Measurements from ENCODE around the gene ARHGAP10.

Gene ARHGAP10

DNA sequence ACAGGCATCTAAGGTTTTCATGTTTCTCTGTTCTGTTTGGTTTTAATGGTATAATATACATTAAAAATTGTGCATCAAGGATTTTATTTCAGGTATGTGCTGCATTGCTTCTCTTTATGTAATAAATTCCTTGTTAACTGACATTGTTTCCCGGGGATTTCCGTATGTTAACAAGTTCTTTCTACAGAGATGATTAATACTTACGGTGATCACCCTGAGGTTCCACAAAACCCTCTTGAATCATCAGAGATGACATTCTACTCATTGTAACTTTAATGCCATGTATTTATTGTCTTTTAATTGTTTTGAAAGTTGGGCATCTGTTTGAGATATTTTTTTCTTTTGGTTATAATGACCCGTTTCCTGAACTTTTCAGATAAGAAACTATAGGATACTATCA lies 37.5 kb downstream of the ARHGAP10 start:
- H3K36me3 Mint-ChIP-seq (ENCODE audit: low read depth), result no peaks in the 10 kb centered on the region
- no peaks in the 10 kb centered on the region for H3K27me3 Mint-ChIP-seq (ENCODE audit: low read depth)
- H3K27ac Mint-ChIP-seq, result no peak overlapping the region
- H3K4me1 Mint-ChIP-seq (ENCODE audit: low read depth), result peaks cover 5% of the 10 kb centered on the region
- no peak overlapping the region for H3K4me3 Mint-ChIP-seq
- no peaks in the 10 kb centered on the region for H3K9me3 Mint-ChIP-seq

DNA sequence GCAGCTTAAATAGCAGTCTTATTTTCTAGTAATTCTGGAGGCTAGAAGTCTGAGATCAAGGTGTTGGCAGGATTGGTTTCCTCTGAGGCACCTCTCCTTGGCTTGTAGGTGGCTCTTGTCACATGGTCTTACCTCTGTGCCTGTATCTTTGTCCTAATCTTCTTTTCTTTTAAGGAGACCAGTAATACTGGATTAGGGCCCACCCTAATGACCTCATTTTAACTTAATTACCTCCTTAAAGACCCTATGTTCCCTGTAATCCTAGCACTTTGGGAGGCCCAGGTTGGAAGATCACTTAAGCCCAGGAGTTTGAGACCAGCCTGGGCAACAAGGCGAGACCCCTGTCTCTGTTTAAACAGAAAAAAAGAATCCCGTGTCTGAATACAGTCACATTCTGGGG lies 38.9 kb downstream of the ARHGAP10 start:
- no peak overlapping the region for H3K4me3 Mint-ChIP-seq
- no peaks in the 10 kb centered on the region for H3K36me3 Mint-ChIP-seq (ENCODE audit: low read depth)
- no peaks in the 10 kb centered on the region for H3K27me3 Mint-ChIP-seq (ENCODE audit: low read depth)
- H3K27ac Mint-ChIP-seq, result no peak overlapping the region
- H3K9me3 Mint-ChIP-seq, result no peaks in the 10 kb centered on the region
- peaks cover 5% of the 10 kb centered on the region for H3K4me1 Mint-ChIP-seq (ENCODE audit: low read depth)

GRCh38 chr4:147772056-147772455 lies 40.2 kb downstream of the ARHGAP10 start:
- Mint-ChIP-seq H3K27ac (no peak overlapping the region), H3K9me3 (no peaks in the 10 kb centered on the region), H3K36me3 (ENCODE audit: low read depth) (no peaks in the 10 kb centered on the region), H3K4me1 (ENCODE audit: low read depth) (peaks cover 5% of the 10 kb centered on the region), H3K27me3 (ENCODE audit: low read depth) (no peaks in the 10 kb centered on the region), H3K4me3 (no peak overlapping the region)

DNA sequence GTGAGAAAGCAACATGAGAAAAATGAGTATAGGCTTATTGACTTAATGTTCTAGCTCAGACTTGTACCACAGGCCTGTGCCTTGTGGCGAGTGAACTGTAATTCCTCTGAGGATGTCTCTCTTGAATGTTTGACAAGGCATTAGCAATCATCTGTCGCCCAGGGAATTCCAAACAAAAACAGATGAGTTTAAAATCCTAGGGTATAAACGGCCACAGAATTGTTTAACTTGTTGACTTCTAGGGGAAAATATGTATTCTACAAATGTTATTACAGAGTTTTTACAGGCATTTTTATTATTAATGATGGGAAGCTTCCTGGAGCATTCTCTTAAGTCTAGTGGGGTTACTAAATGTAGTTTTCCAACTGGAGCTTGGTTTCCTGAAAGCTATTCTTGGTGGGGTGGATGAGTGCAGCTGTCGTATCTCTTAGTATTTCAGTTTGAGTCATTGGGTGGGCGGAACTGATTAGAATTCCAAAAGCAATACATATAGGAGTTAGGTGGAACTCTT lies 40.6 kb downstream of the ARHGAP10 start:
- Mint-ChIP-seq H3K9me3 (no peaks in the 10 kb centered on the region), H3K36me3 (ENCODE audit: low read depth) (no peaks in the 10 kb centered on the region), H3K4me1 (ENCODE audit: low read depth) (peaks cover 5% of the 10 kb centered on the region), H3K27me3 (ENCODE audit: low read depth) (no peaks in the 10 kb centered on the region), H3K4me3 (no peak overlapping the region), H3K27ac (no peak overlapping the region)

- Mint-ChIP-seq H3K4me1 (ENCODE audit: low read depth) (peaks cover 5% of the 10 kb centered on the region), H3K27me3 (ENCODE audit: low read depth) (no peaks in the 10 kb centered on the region), H3K9me3 (no peaks in the 10 kb centered on the region), H3K27ac (no peak overlapping the region), H3K36me3 (ENCODE audit: low read depth) (no peaks in the 10 kb centered on the region), H3K4me3 (no peak overlapping the region)
Measured at GRCh38 chr4:147773261-147774184, 41.6 kb downstream of the ARHGAP10 start.

DNA sequence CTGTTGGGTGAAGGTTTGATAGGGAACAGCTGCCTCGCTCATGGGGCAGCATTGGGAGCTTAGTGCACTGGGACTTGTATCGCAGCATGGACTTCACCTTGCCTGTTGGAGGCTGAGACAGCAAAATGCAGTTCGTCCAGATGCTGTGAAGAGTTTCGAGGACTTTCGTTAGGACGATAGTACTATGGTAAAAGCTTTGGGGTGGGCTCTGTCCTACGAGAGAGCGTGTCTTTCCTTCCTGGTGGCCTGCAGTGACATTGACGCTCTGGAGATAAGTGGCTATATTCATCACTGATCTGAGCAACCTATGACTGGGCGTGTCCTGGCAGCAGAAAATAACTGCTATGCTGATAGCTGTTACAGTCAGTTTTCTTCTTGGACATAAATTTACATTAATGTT lies 44.8 kb downstream of the ARHGAP10 start:
- Mint-ChIP-seq H3K4me3 (no peak overlapping the region), H3K9me3 (no peaks in the 10 kb centered on the region), H3K36me3 (ENCODE audit: low read depth) (no peaks in the 10 kb centered on the region), H3K27me3 (ENCODE audit: low read depth) (peaks cover 5% of the 10 kb centered on the region), H3K4me1 (ENCODE audit: low read depth) (peaks cover 18% of the 10 kb centered on the region), H3K27ac (no peak overlapping the region)

- Mint-ChIP-seq H3K27ac (no peak overlapping the region), H3K9me3 (no peaks in the 10 kb centered on the region), H3K4me3 (no peak overlapping the region), H3K27me3 (ENCODE audit: low read depth) (peaks cover 5% of the 10 kb centered on the region), H3K36me3 (ENCODE audit: low read depth) (no peaks in the 10 kb centered on the region), H3K4me1 (ENCODE audit: low read depth) (peaks cover 18% of the 10 kb centered on the region)
Measured at GRCh38 chr4:147777456-147778091, 45.7 kb downstream of the ARHGAP10 start.

DNA sequence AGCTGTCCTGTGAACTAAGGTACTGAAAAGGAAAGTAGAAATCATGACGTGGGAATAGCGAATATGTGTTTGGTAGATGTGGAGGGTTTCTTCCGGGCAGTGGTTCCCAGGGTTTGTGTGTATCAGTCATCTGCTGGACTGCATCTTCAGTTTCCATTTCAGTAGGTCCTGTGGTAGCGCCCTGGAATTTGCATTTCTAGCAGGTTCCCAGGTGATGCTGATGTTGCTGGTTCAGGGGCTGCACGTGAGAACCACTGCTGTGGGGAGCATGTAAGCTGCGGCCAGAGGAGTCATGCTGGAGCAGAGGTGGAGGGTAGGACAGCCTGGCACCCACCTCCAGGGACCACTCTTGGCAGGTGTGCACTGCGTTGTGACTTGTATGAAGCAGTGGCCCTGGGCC lies 47.1 kb downstream of the ARHGAP10 start:
- H3K27ac Mint-ChIP-seq, result no peak overlapping the region
- peaks cover 16% of the 10 kb centered on the region for H3K4me1 Mint-ChIP-seq (ENCODE audit: low read depth)
- H3K9me3 Mint-ChIP-seq, result no peaks in the 10 kb centered on the region
- H3K4me3 Mint-ChIP-seq, result no peak overlapping the region
- H3K27me3 Mint-ChIP-seq (ENCODE audit: low read depth), result peaks cover 5% of the 10 kb centered on the region
- no peaks in the 10 kb centered on the region for H3K36me3 Mint-ChIP-seq (ENCODE audit: low read depth)

DNA sequence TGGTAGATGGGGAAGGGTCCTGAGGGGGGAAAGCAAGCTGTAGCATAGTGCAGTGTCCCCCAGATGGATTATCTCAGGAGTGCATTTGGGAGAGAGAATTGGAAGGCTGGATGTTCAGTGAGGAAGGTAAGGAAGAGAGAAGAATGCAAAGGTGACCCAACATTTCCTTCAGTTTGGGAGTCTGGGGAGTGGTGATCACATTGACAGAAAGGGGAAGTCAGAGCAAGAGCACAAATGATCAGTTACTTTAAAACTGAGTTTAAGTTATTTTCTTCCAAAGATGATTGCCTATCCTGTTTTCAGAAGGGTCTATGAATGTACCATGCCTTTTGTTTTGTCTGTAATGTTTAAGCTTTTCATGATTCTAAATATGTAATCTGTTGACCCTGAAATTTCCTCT lies 47.6 kb downstream of the ARHGAP10 start:
- Mint-ChIP-seq H3K4me3 (no peak overlapping the region), H3K4me1 (ENCODE audit: low read depth) (peaks cover 16% of the 10 kb centered on the region)

DNA sequence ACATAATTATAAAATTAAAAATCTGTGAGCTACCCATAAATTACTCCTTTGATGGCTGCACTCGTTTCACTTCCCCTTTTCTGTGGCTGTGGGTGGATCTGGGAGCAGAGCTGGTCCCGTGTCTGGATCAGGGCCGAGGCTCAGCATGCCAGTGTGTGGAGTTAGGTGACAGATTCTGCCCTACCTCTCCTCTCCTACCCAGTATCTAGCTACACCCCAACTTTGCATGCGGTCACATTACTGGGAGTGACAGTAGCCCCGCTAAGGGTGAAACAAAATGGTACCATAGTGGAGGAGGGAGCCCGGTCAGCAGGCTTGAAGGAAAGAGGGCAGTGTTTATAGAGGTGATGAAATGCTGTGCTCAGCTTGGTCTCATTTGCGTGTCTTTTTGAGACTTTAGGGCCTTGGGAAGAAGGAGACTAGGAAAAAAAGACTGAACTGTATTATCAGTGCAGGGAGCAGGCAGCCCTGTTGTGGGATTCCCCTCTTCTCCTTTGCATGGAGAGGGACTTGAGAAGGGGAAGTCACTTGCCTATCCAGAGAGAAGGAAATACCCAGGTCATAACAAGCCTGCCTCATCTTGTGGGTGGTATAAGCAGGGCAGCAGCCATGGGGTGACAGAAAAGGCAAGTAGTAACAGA lies 48.4 kb downstream of the ARHGAP10 start:
- no peak overlapping the region for H3K4me3 Mint-ChIP-seq
- H3K9me3 Mint-ChIP-seq, result no peaks in the 10 kb centered on the region
- H3K36me3 Mint-ChIP-seq (ENCODE audit: low read depth), result no peaks in the 10 kb centered on the region
- no peak overlapping the region for H3K27ac Mint-ChIP-seq
- H3K4me1 Mint-ChIP-seq (ENCODE audit: low read depth), result peaks cover 19% of the 10 kb centered on the region
- H3K27me3 Mint-ChIP-seq (ENCODE audit: low read depth), result peaks cover 5% of the 10 kb centered on the region

More for the DNA sequence above, 47.6 kb downstream of the ARHGAP10 start:
- H3K36me3 Mint-ChIP-seq (ENCODE audit: low read depth), result no peaks in the 10 kb centered on the region
- no peaks in the 10 kb centered on the region for H3K9me3 Mint-ChIP-seq
- peaks cover 5% of the 10 kb centered on the region for H3K27me3 Mint-ChIP-seq (ENCODE audit: low read depth)
- H3K27ac Mint-ChIP-seq, result no peak overlapping the region

GRCh38 chr4:147782087-147782781 lies 50.3 kb downstream of the ARHGAP10 start:
- no peaks in the 10 kb centered on the region for H3K36me3 Mint-ChIP-seq (ENCODE audit: low read depth)
- H3K4me1 Mint-ChIP-seq (ENCODE audit: low read depth), result peaks cover 33% of the 10 kb centered on the region
- H3K27ac Mint-ChIP-seq, result no peak overlapping the region
- no peaks in the 10 kb centered on the region for H3K9me3 Mint-ChIP-seq
- H3K27me3 Mint-ChIP-seq (ENCODE audit: low read depth), result peaks cover 5% of the 10 kb centered on the region
- H3K4me3 Mint-ChIP-seq, result no peak overlapping the region

DNA sequence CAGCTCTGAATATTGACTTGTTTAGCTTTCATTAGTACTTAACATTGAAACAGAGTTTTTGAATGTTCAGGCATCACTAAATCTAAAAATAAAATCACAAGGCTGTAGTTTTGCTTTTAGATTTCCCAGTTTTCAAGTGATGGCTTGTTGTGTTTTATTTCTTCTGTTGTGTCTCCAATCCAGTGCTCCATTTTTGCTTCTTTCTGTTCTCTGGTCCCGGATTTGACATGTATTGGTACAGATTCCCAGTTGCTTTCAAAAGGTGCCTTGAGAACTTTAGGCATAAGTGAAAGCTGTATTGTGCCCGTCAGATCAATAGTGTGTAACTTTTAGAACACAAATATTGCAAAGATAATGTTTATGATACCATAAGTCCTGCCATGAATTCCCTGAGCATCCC lies 53.2 kb downstream of the ARHGAP10 start:
- Mint-ChIP-seq H3K36me3 (ENCODE audit: low read depth) (no peaks in the 10 kb centered on the region), H3K4me3 (no peak overlapping the region), H3K27ac (no peak overlapping the region), H3K9me3 (no peaks in the 10 kb centered on the region), H3K4me1 (ENCODE audit: low read depth) (peaks cover 26% of the 10 kb centered on the region), H3K27me3 (ENCODE audit: low read depth) (peaks cover 3% of the 10 kb centered on the region)

DNA sequence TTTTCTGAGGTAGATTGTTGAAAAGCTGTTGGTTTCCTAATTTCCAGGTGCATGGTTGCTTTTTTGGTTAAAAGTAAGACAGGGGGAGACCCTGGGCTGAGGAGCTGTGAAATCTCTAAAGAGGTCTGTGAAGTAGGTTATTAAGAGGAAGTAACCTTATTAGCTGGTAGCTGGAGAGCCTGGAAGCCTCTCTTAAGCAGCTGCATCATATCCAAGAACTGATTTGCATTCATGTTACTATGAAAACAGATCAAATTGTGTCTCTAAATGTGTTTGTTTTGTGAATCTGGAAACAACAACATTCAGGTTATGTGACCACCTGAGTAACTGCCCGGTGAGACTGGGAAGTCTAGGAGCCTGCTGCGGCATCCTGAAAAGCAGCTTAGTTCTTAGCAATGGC lies 54.1 kb downstream of the ARHGAP10 start:
- Mint-ChIP-seq H3K27ac (peak overlapping the region; percentile 51), H3K4me3 (no peak overlapping the region), H3K27me3 (ENCODE audit: low read depth) (no peaks in the 10 kb centered on the region), H3K9me3 (no peaks in the 10 kb centered on the region), H3K36me3 (ENCODE audit: low read depth) (no peaks in the 10 kb centered on the region), H3K4me1 (ENCODE audit: low read depth) (peaks cover 19% of the 10 kb centered on the region)

DNA sequence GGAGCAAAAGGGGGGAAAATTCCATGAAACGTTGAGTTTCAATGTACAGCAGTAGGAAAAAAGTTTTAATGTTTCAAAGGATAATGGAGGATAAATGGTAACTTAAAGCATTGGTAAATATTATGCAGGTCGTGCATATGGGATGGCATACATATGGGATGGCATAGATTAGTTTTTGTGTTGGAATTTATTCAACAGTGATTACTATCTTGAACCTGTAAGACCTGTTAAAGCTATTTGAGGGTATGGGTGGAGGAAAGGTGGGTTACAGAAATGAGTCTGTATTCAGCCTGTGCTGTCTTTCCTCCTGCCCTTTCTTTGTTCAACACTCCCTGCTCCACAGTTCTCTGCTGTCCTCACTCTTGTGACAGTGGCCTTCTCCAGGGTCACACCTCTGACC lies 54.6 kb downstream of the ARHGAP10 start:
- Mint-ChIP-seq H3K27me3 (ENCODE audit: low read depth) (no peaks in the 10 kb centered on the region), H3K4me3 (no peak overlapping the region), H3K27ac (no peak overlapping the region), H3K36me3 (ENCODE audit: low read depth) (no peaks in the 10 kb centered on the region), H3K9me3 (no peaks in the 10 kb centered on the region), H3K4me1 (ENCODE audit: low read depth) (peaks cover 19% of the 10 kb centered on the region)

Data from T-helper 1 cell treated with Interleukin-12 subunit alpha and Interleukin-12 subunit beta and Interleukin-4 antibody, amounts not matched to agents 30 μg/mL and 1 μg/mL, for 36 hours (primary cell).